HUDEP-2 (cell line): ENCODE results near the gene MSANTD2.

Source experiments
- DNase-seq, 76 experiments: peaks; one replicate each; lab custom pipeline; 2025; ENCODE audit not compliant: unreplicated experiment in 76 of 76; lab: John Stamatoyannopoulos, UW

Gene MSANTD2

DNA sequence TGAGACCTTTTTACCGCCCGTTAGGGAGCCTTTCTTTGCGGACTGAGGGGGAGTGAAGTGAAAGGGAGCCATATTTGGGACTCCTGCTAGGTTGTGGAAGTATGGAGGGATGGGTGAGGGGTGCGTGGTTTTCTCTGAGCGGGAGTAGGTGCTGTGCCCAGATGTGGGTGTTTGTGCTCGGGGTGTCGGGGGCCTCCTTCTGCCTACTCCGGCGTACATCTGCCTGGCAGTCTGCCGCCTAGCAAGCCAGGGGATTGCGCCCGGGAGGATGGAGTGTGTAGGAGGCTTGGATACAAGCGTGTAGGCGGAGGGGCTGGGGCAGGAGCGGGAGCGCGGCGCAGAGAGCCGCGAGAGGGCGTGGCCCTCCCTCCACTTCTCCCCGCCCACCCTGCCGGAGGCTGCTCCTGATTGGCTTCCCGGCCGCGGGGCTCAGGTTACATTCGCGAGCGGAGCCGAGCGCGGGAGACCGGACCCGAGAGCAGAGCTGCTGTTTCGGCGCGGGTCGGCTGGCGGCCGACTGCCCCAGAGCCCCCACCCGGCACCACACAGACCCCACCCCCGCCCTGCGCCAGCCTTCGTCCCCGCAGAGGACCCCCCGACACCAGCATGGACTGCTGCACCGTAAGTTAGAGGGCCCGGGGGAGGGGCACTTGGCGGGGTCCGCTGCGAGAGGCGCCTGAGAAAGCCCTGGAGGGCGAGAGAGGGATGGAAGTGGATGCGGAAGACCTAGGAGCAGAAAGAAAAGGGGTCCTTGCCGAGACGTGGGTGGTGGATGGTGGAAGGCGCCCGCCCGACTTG, 60.5 kb downstream of the MSANTD2 start, which contains the start of gene NRGN:
NRGN (plus strand) TSS at position 464 of the 798 bp plus-strand sequence; CDS start at position 607, 143 bp downstream.
- peak in 73 of 76 experiments; percentile 15 to 91 (median 78) for DNase-seq

DNA sequence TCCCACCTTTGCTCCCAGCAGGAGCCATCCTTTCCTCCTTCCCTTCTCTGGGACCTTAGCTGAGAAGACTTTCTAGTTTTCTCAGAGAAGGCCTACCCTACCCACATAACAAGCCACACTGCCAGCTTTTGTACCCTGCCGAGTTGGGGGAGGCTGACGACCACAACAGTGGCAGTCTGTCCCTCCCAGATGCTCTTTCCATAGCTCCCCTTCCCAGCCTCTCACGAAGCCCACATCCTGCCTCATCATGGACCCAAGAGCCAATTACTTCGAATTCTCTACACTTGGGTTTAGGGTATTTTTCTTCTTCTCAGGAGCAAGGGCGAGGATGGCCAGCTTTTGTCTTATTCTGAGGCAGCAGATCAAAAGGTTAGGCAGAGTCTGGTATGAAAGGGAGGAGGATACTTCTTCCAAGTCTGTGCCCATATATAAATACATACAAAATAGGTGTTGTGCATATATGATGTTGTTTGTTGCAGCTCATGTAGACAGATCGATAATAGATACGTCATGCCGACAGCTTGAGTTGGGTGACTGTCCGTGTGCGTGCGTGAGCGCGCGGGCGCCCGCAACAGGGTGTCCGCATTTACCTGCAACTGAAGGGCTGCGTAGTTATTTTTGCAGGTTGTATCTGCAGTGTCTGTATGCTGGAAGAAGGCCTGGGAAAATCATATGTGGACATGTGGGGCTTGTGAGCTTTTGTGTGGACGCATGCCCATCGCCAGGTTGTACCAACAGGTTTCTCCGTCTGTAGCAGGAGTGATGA, 61.3 kb downstream of the MSANTD2 start:
- no peak for DNase-seq

GRCh38 chr11:124737638-124738305, 62.4 kb downstream of the MSANTD2 start:
- no peak for DNase-seq

GRCh38 chr11:124736736-124737135, 63.5 kb downstream of the MSANTD2 start:
- DNase-seq, result no peak

GRCh38 chr11:124732230-124732629, 68.0 kb downstream of the MSANTD2 start:
- DNase-seq, result peak in 1 of 76 experiments; percentile 2

- DNase-seq, result no peak
Measured at GRCh38 chr11:124729571-124729970, 70.6 kb downstream of the MSANTD2 start.

GRCh38 chr11:124728134-124728533, 72.1 kb downstream of the MSANTD2 start:
- DNase-seq, result no peak

DNA sequence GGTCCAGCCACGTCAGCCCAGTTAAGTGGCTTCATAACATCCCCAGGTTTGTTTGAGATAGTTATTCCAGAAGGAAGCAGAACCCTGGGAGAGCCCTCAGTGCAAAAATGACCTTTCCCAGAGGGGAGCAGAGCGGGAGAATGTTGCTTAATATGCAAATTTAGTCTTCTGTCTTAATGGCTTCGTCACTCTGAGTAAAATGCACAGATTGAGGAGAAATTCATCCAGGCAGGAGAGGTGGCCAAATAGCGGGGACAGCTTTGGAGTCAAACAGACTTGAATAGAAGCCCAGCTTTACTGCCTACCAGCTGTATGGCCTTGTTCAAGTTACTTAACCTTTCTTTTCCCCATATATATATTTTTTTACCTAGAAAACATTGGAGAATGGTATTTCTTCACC, 72.7 kb downstream of the MSANTD2 start:
- no peak for DNase-seq

DNA sequence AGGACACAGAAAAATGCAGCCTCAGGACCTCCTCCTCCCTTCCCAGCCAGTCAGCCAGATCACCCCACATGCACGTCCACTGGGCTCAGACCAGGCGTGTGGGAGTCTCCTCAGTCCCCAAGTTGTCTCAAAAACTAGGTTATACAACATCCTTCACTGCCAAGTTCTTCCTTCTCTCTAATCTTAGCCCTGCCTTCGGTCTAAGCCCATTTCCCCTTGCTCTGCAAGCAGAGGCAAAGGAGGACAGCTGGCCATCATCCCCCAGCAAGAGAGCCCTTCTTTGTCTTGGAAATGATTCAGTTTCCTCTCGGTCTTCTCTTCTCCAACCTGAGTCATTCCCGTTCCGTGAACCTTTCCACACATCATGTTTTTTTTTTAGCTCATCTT, 74.5 kb downstream of the MSANTD2 start:
- no peak for DNase-seq

DNA sequence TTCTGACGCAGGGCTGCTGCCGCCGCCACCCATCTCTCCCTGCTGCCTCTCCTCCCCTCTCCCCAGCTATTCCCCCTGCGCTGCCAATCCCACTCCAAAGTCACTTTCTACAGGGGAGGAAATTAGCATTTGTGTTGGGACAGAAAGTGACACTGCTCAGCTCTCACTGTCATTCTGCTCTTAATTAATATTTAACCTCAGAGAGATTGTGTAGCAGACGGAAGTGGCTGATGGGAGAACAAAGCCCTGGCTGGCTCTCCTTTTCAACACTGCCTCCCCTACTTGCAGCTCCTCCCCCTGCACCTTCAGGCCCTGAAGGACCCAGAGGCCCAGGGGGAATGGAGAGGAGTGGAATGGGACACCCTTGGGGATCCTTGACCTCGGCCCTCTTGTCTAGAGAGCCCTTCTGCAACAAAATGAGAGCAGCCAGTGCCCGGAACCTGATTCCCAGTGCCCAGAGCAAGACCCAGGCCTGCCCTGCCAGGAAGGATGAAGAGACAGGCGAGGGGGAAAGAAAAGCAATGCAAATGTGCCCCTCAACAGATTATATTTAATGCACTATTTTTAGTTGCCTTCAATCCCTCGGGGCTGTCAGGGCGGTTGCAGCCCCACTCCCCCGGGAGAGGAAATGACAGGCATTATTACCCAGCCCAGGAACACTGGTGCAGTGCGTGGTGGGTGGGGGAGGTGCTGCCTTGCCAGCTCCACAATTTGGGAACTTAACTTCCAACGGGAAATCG, 75.1 kb downstream of the MSANTD2 start:
- DNase-seq, result no peak

- no peak for DNase-seq
Measured at GRCh38 chr11:124722176-124722575, 78.0 kb downstream of the MSANTD2 start.

DNA sequence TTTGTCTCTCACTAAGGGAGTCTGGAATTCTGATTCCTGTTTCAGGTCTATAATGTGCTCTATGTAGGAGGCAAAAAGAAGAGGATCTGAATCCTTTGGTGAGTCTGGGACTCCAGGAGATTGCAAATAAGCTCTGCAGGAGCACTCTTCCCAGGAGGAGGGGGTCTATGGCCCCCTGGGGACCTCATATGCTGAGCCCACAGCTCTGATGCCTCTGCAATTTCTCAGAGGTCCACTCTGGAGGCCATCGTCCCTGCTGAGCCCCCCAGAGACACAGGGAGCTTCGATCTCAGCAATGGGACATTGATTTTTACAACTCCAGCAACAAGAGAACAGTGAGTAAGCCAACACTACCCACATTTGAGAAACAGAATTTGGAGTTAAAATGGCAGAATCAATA, 80.7 kb downstream of the MSANTD2 start:
- no peak for DNase-seq

DNA sequence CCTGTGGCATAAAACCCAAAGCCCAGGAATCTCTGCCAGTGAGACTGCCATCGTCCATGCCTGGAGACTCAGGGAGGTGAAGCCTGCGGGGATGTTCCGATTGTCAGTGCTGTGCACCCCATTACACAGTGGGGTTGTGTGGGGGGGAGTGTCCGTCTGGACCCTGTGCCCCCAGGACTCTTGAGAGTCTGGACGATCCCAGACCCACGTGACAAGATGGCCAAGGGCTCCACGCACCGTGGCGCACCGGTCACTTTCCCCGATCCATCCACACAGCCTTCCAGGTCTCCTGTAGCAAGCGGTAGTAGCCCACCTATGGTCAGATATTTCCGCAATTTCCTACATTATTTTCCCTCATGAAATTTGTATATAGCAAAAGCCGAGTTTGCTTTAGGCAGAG, 81.4 kb downstream of the MSANTD2 start:
- no peak for DNase-seq

DNA sequence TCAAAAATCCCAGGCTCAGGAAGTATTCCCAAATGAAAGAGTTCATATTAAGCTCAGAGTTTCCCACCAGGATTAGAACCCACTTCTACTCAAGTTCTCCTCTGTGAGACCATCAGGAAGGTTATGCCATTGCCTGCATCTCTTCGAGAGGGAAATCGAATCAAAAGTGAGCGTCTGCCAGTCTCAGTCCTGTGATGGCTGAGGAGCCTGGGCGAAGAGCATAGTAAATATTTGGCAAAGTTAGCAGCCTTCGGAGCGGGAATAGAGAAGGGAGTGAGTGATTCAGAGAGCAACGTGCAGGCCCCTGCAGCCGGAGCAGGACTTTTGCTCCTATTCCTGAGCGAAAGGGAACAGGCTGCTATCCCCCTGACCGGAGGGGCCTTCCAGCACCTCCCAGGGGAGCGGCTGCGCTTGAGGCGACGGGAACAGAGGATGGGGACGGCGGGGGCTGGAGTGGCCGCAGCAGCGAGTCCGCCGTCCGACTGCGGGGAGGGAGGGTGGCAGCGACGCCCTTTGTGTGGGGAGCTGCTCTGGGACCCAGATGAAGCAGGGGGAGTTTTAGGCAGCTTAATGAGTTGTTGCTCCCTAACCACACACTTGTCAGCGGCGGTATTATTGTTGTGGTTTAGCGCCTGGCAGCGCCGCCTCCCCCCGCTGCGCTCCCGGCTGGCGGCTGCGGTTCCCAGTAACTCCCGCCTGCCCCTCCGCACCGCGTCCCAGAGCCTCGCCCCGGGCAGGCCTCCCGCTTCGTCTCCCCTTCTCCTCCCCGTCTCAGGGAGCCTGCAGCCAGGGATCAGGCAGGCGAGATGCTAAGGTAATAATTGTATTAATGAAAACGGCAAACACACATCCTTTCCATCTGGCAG, 82.2 kb downstream of the MSANTD2 start:
- DNase-seq, result no peak

- DNase-seq, result no peak
Measured at GRCh38 chr11:124717421-124717785, 82.8 kb downstream of the MSANTD2 start.

DNA sequence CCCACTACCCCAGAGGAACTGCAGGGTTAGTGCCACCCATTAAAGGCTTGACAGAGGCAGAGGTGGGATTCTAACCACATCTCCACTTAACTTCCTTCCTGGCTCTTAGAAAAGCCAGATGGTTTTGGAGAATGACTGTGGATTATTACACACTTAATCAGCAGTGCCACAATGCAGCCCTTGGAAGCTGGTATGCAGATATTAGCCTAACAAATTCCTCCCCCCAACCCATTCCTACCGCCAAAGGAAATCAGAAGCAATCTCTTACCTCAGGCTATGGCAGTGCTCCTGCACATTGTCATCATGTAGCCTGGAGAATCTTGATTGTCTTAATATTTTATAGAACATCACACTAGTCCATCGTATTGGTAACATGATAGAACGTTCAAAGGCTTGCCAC, 83.6 kb downstream of the MSANTD2 start:
- no peak for DNase-seq
